Peyer's patch (tissue), 4 donors: Measurements from ENCODE around the gene FMN1.

ENCODE experiments used
- CTCF ChIP-seq, 6 experiments: fragments of 450-650 bp in 4 of 6; fragments of 200-600 bp in 2 of 6; sonication (generic) in 1 of 6; IDR thresholded peaks; one replicate each; pipeline ENCODE4 v1.5.1; 2017 to 2019; ENCODE audit warnings: antibody characterized with exemption in 6 of 6, mild to moderate bottlenecking in 3 of 6, moderate library complexity in 1 of 6
- POLR2A ChIP-seq, 2 donors: fragments of 450-650 bp; IDR thresholded peaks; one replicate each; pipeline ENCODE4 v1.5.1; 2017; ENCODE audit warnings: antibody characterized with exemption in 2 of 2, mild to moderate bottlenecking in 2 of 2, moderate library complexity in 2 of 2

- TF ChIP-seq CTCF (IDR thresholded peaks at IDR 0.05), result no peak
- TF ChIP-seq POLR2A (IDR thresholded peaks at IDR 0.05), result no peak
Measured at GRCh38 chr15:32987067-32987466, 207.4 kb downstream of the FMN1 start.
